GM12878 (cell line): ENCODE measurements around the gene IGF1R. TPM values are rescaled to one million over a fixed set of nuclear protein-coding genes. Genes with fewer than 3 reads are reported as not detected.

Source experiments
- ATAC-seq: fragments of 200-7000 bp; cut with Tn5 transposase; 3 replicates; pipeline ENCODE4 v1.9.1; 2020; ENCODE audit warnings: mild to moderate bottlenecking, moderate library complexity
- BruUV-seq: library from RNA; stranded (reverse); fragments of 400-500 nt; replicated peaks from 2 replicates; lab custom pipeline; 2021; lab: Mats Ljungman, UMichigan
- CTCF ChIA-PET: fragments of 300-600 bp; sonication (Branson Sonifier 250); formaldehyde crosslinking; extraction: SDS; loops from one replicate; lab custom pipeline; 2021; ENCODE audit warnings: inconsistent platforms; lab: Yijun Ruan, JAX
- POLR2A ChIA-PET: fragments of 350-600 bp; formaldehyde crosslinking; extraction: SDS; loops from one replicate; lab custom pipeline; 2021; ENCODE audit warnings: inconsistent platforms; lab: Charles Lee
- RAD21 ChIA-PET: fragments of 300-600 bp; sonication (Branson Sonifier 250); formaldehyde crosslinking; loops from one replicate; lab custom pipeline; 2023; ENCODE audit warnings: antibody characterized with exemption; ENCODE audit not compliant: unreplicated experiment; lab: Charles Lee
- SMC1A ChIA-PET: fragments of 300-600 bp; sonication (Branson Sonifier 250); formaldehyde crosslinking; loops from one replicate; lab custom pipeline; 2023; ENCODE audit not compliant: unreplicated experiment, uncharacterized antibody; lab: Charles Lee
- DNase-seq: peaks from one replicate; pipeline ENCODE4 v3.0.0-alpha.2; 2011; ENCODE audit warnings: low read depth, low spot score
- FAIRE-seq: peaks from 3 replicates; lab custom pipeline; 2011; peaks lifted over from hg19 to GRCh38; lab: Jason Lieb, UNC
- H2AFZ ChIP-seq: 2 replicates; pipeline ENCODE4 v1.6.0; 2011; ENCODE audit warnings: low read depth, low read length, control low read depth; ENCODE audit not compliant: control insufficient read depth
- H3K27ac ChIP-seq: 2 replicates; pipeline ENCODE4 v1.5.1; 2011; ENCODE audit warnings: control low read depth; ENCODE audit not compliant: control insufficient read depth, insufficient read depth
- H3K27me3 ChIP-seq, 2 experiments: replicated peaks in 1 of 2; 2 replicates each; pipeline versions ENCODE4 v1.6.0 to v1.6.1; 2011; ENCODE audit warnings: low read length in 1 of 2; ENCODE audit not compliant: control insufficient read depth in 2 of 2, insufficient read depth in 2 of 2
- H3K36me3 ChIP-seq, 2 experiments: 2 replicates each; pipeline ENCODE4 v1.5.1; 2011; ENCODE audit warnings: low read length in 1 of 2; ENCODE audit not compliant: control insufficient read depth in 2 of 2, insufficient read depth in 2 of 2
- H3K4me1 ChIP-seq: 2 replicates; pipeline ENCODE4 v1.6.1; 2011; ENCODE audit warnings: mild to moderate bottlenecking, low read length, moderate library complexity, mixed read lengths; ENCODE audit not compliant: control insufficient read depth, insufficient read depth
- H3K4me2 ChIP-seq: 2 replicates; pipeline ENCODE4 v1.6.0; 2011; ENCODE audit warnings: control low read depth; ENCODE audit not compliant: control insufficient read depth, insufficient read depth
- H3K4me3 ChIP-seq: fragments of 200-600 bp; sonication (generic); 2 replicates; pipeline ENCODE4 v1.5.1; 2016
- H3K79me2 ChIP-seq: 2 replicates; pipeline ENCODE4 v1.6.0; 2011; ENCODE audit warnings: low read length; ENCODE audit not compliant: control insufficient read depth, insufficient read depth
- H3K9ac ChIP-seq: 2 replicates; pipeline ENCODE4 v1.8.0; 2011; ENCODE audit warnings: low read length, control low read depth, mixed read lengths; ENCODE audit not compliant: control insufficient read depth, insufficient read depth
- H3K9me3 ChIP-seq: replicated peaks from 3 replicates; pipeline ENCODE4 v1.5.1; 2011; ENCODE audit warnings: mild to moderate bottlenecking, low read length; ENCODE audit not compliant: control insufficient read depth, insufficient read depth
- H4K20me1 ChIP-seq: 2 replicates; pipeline ENCODE4 v1.6.0; 2011; ENCODE audit not compliant: control insufficient read depth, insufficient read depth
- EP300 ChIP-seq, 2 experiments: fragments of 150-350 bp in 1 of 2; IDR thresholded peaks; 2 replicates each; pipeline ENCODE4 v1.6.1; 2011 to 2012; ENCODE audit warnings: low read depth in 2 of 2, low read length in 2 of 2, borderline replicate concordance in 1 of 2, improper control_type of control experiment in 1 of 2, inconsistent platforms in 1 of 2; ENCODE audit not compliant: control insufficient read depth in 1 of 2
- NFYB ChIP-seq: IDR thresholded peaks from 2 replicates; pipeline ENCODE4 v1.6.1; 2011; ENCODE audit warnings: low read depth, mild to moderate bottlenecking, low read length, improper control_type of control experiment, moderate library complexity; ENCODE audit not compliant: insufficient read depth
- NR2F1 ChIP-seq: fragments of 450-650 bp; conservative IDR thresholded peaks from 2 replicates; pipeline ENCODE4 v1.6.1; 2017; ENCODE audit warnings: mild to moderate bottlenecking
- ZSCAN29 ChIP-seq: fragments of 450-650 bp; IDR thresholded peaks from 2 replicates; pipeline ENCODE4 v1.6.1; 2017; ENCODE audit warnings: mild to moderate bottlenecking, moderate library complexity
- WGBS: methylation state at CpG from one replicate; pipeline ENCODE4 v1.1.6; 2016; ENCODE audit warnings: low lambda C conversion rate; ENCODE audit not compliant: insufficient replicate concordance, insufficient coverage; ENCODE audit errors: missing lambda C conversion rate; 5-methylcytosine and 5-hydroxymethylcytosine counted together
- in situ Hi-C: fragments of 300-500 bp; cut with MboI; formaldehyde crosslinking; loops from 9 replicates; pipeline ENCODE4 v1.14.3; 2018; ENCODE audit warnings: mixed read lengths
- intact Hi-C: fragments of 100-400 bp; cut with micrococcal nuclease; formaldehyde crosslinking; loops from one replicate; pipeline ENCODE4 v1.14.2; 2022; ENCODE audit not compliant: unreplicated experiment
- polyA plus RNA-seq, 11 experiments: library from polyadenylated mRNA; depleted of rRNA in 4 of 11; unstranded in 6 of 11; stranded (reverse) in 5 of 11; fragments of >200 nt; fragmentation: Nextera tagmentation in 4 of 11; fragmentation: Illumina TruSeq in 1 of 11; extraction: Ambion mirVana in 4 of 11; extraction: Trizol in 1 of 11; gene quantifications; 1 replicate in 1 of 11; 2 replicates in 10 of 11; pipeline versions ENCODE4 v1.2.1 to v1.2.3, GENCODE V29; 2011 to 2016; ENCODE audit warnings: inconsistent platforms in 2 of 11, missing spikeins in 2 of 11, low read depth in 1 of 11
- total RNA-seq, 4 experiments: library from RNA; depleted of rRNA in 3 of 4; stranded (reverse); fragments of >200 nt in 3 of 4; fragmentation: Illumina TruSeq in 1 of 4; extraction: Trizol in 1 of 4; gene quantifications; 2 replicates each; pipeline versions ENCODE4 v1.2.1 to v1.2.3, GENCODE V29; 2013 to 2021
- TF ChIP-seq, protein P1 (sequence below): fragments of 450-650 bp; IDR thresholded peaks from 2 replicates; pipeline ENCODE4 v1.6.1; 2017; ENCODE audit warnings: antibody characterized with exemption, mild to moderate bottlenecking, moderate library complexity
- TF ChIP-seq, protein P2 (sequence below): fragments of 450-650 bp; IDR thresholded peaks from 2 replicates; pipeline ENCODE4 v1.6.1; 2017; ENCODE audit warnings: low read depth, mild to moderate bottlenecking, moderate library complexity

The IGF1R gene
- total and polyA plus RNA-seq, 10 of the 15 experiments (the other 5 are each of a cell fraction or from before 2014, with no cell fraction given), result 0.03 to 2.7 (median 0.66) TPM

DNA sequence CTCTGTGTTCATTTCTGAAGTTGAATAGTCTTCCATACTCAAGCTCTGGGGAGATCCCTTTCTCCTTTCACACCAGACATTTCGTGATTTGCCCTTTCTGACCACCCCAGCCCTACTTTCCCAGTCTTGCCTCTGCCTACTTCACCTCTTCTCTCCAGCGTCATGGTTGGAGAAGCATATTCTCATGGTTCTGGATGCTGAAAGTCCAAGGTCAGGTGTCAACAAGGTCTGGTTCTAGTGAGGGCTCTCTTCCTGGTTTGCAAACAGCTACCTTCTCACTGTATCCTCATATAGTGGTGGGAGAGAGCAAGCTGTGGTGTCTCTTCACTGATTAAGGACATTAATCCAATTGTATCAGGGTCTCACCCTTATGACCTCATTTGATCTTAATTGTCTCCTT is 169.4 kb downstream of the IGF1R start (continued):
- TF ChIP-seq, protein P1, sequence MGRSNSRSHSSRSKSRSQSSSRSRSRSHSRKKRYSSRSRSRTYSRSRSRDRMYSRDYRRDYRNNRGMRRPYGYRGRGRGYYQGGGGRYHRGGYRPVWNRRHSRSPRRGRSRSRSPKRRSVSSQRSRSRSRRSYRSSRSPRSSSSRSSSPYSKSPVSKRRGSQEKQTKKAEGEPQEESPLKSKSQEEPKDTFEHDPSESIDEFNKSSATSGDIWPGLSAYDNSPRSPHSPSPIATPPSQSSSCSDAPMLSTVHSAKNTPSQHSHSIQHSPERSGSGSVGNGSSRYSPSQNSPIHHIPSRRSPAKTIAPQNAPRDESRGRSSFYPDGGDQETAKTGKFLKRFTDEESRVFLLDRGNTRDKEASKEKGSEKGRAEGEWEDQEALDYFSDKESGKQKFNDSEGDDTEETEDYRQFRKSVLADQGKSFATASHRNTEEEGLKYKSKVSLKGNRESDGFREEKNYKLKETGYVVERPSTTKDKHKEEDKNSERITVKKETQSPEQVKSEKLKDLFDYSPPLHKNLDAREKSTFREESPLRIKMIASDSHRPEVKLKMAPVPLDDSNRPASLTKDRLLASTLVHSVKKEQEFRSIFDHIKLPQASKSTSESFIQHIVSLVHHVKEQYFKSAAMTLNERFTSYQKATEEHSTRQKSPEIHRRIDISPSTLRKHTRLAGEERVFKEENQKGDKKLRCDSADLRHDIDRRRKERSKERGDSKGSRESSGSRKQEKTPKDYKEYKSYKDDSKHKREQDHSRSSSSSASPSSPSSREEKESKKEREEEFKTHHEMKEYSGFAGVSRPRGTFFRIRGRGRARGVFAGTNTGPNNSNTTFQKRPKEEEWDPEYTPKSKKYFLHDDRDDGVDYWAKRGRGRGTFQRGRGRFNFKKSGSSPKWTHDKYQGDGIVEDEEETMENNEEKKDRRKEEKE, result no peak
- TF ChIP-seq ZSCAN29, result no peak
- TF ChIP-seq EP300 (IDR thresholded peaks at IDR 0.05; ENCODE audit: borderline replicate concordance in 1 of 2, control insufficient read depth in 1 of 2, low read depth in 2 of 2, low read length in 2 of 2), result no peak
- TF ChIP-seq, all 136 proteins: peak for 0

DNA sequence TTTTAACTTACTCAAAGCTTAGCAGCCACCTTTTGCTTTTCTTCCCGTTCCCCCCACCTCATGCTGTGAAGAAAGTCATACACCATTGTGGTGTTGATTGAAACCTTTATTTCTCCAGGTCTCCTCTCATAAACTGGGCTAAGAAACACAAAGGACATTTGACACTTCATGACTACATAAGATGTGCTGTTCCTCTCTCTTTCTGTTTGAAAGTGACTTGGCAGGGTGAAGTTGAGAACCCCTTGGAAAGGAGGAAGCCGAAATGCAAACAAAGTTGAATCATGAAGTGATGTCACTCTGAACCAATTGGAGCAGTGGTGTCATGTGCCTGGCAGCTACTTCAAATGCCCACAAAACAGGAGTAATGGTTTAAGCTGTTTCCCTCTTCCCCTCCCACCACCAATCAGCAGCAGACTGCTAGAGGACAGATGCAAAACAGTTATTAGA is 174.7 kb downstream of the IGF1R start:
- TF ChIP-seq NR2F1, result no peak
- TF ChIP-seq, protein P2, sequence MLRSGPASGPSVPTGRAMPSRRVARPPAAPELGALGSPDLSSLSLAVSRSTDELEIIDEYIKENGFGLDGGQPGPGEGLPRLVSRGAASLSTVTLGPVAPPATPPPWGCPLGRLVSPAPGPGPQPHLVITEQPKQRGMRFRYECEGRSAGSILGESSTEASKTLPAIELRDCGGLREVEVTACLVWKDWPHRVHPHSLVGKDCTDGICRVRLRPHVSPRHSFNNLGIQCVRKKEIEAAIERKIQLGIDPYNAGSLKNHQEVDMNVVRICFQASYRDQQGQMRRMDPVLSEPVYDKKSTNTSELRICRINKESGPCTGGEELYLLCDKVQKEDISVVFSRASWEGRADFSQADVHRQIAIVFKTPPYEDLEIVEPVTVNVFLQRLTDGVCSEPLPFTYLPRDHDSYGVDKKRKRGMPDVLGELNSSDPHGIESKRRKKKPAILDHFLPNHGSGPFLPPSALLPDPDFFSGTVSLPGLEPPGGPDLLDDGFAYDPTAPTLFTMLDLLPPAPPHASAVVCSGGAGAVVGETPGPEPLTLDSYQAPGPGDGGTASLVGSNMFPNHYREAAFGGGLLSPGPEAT, result no peak
- TF ChIP-seq NFYB, result peak; percentile 23; the same call in 1 of the 2 replicates
- Histone ChIP-seq H3K9ac (no peak overlapping the region), H3K9me3 (no peaks in the 10 kb centered on the region; the same call in 2 of the 3 replicates), H3K27me3 (no peaks in the 10 kb centered on the region), H4K20me1 (no peaks in the 10 kb centered on the region), H2AFZ (no peak overlapping the region), H3K4me1 (no peaks in the 10 kb centered on the region), H3K79me2 (no peaks in the 10 kb centered on the region), H3K27ac (no peak overlapping the region), H3K4me2 (no peak overlapping the region), H3K36me3 (no peaks in the 10 kb centered on the region), H3K4me3 (no peak overlapping the region)
- SMC1A ChIA-PET, result interaction anchor here (0.8 to 1.0 kb wide), 2 partner anchors 10 to 368 kb away, joined by 3 to 4 read pairs; no protein-coding TSS in a partner anchor
- 12% methylated on average over 2 of the region's 2 CpGs for WGBS
- ATAC-seq, result peak; percentile 25; the same call in 2 of the 3 replicates
- intact Hi-C loops, result no loop called here
- in situ Hi-C loops, result no loop called here
- RAD21 ChIA-PET, result no interaction called here
- no TSS peak for BruUV-seq
- POLR2A ChIA-PET, result no interaction called here
- CTCF ChIA-PET, result interaction anchor here (0.6 to 2.0 kb wide), 4 partner anchors 8 to 253 kb away, joined by 3 to 4 read pairs (median 3); no protein-coding TSS in a partner anchor
- peak; percentile 1 for DNase-seq
- no peak for FAIRE-seq
